Measurements from ENCODE around the gene CCL19.

Gene CCL19

GRCh38 chr9:34659592-34660253, 31.4 kb downstream of the CCL19 start:
- no peaks in the 10 kb centered on the region for H3K27me3 ChIP-seq
- no peak overlapping the region for H3K9ac ChIP-seq
- no peaks in the 10 kb centered on the region for H3K9me3 ChIP-seq (replicated peaks in 1 of 11)
- H3K36me3 ChIP-seq, result peaks cover 0 to 11% (median 0%) of the 10 kb centered on the region in 11 experiments; a peak in 4 of 22 replicates
- H3K27ac ChIP-seq, result no peak overlapping the region
- H3K4me1 ChIP-seq, result peaks cover 4 to 9% (median 5%) of the 10 kb centered on the region in 10 experiments
- no peak overlapping the region for H3K4me3 ChIP-seq
- H3K4me2 ChIP-seq, result no peak overlapping the region
- H4K20me1 ChIP-seq, result 0 out of 22 replicates have a peak, but pooled peaks cover 0 to 5% (median 0%) of the 10 kb centered on the region in 11 experiments
- no peak for TF ChIP-seq Cebpa-rat (IDR thresholded peaks at IDR 0.05)

DNA sequence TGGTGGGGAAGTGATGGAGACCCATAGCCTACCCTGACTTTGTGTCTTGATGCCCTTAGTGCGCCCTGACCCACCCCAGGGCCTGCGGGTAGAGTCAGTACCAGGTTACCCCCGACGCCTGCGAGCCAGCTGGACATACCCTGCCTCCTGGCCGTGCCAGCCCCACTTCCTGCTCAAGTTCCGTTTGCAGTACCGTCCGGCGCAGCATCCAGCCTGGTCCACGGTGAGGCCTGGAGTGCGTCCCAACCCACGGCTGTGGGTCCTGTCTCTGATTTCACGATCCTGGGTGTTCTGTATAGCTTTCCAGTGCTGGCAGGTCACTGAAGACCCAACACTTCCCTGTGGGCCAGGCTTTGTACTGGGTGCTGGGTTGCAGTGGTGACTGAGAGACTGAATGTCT, 32.6 kb downstream of the CCL19 start:
- Histone ChIP-seq H3K4me2 (no peak overlapping the region), H3K4me1 (peaks cover under 1 to 1% (median 1%) of the 10 kb centered on the region in 10 experiments; a peak in 18 of 20 replicates), H4K20me1 (0 out of 22 replicates have a peak, but pooled peaks cover 0 to 5% (median 0%) of the 10 kb centered on the region in 11 experiments), H3K36me3 (peaks cover 0 to 11% (median 0%) of the 10 kb centered on the region in 11 experiments; a peak in 4 of 22 replicates), H3K4me3 (no peak overlapping the region), H3K27ac (no peak overlapping the region), H3K9ac (no peak overlapping the region), H3K27me3 (no peaks in the 10 kb centered on the region), H3K9me3 (replicated peaks in 1 of 11) (no peaks in the 10 kb centered on the region)
- no peak for TF ChIP-seq Cebpa-rat (IDR thresholded peaks at IDR 0.05)

DNA sequence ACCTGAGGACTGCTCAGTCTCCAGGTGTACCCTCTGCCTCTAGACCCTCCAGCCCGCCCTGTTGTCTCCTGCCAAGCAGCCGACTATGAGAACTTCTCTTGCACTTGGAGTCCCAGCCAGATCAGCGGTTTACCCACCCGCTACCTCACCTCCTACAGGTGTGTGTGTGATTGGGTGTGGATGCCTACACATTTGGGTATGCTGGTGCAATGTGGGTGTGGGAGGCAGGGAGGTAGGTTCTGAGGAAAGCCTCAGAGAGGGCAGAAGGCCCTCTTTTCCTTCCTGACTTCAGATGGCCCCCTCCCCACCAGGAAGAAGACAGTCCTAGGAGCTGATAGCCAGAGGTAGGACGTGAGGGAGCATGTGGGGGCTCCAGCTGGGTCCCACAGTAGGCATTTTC, 34.1 kb downstream of the CCL19 start:
- Histone ChIP-seq H3K4me2 (no peak overlapping the region), H3K4me1 (peaks cover 9 to 16% (median 13%) of the 10 kb centered on the region in 10 experiments), H3K27me3 (no peaks in the 10 kb centered on the region), H3K36me3 (peaks cover 0 to 11% (median 0%) of the 10 kb centered on the region in 11 experiments; a peak in 4 of 22 replicates), H3K27ac (no peak overlapping the region), H3K9ac (no peak overlapping the region), H4K20me1 (peaks cover 0 to 5% (median 0%) of the 10 kb centered on the region in 11 experiments; a peak in 1 of 22 replicates), H3K9me3 (replicated peaks in 1 of 11) (no peaks in the 10 kb centered on the region), H3K4me3 (no peak overlapping the region)
- no peak for TF ChIP-seq Cebpa-rat (IDR thresholded peaks at IDR 0.05)

GRCh38 chr9:34655394-34655793, 35.7 kb downstream of the CCL19 start:
- no peaks in the 10 kb centered on the region for H3K9me3 ChIP-seq (replicated peaks in 1 of 11)
- H3K36me3 ChIP-seq, result peaks cover 7 to 23% (median 9%) of the 10 kb centered on the region in 11 experiments; a peak in 18 of 22 replicates
- H3K9ac ChIP-seq, result no peak overlapping the region
- H3K4me1 ChIP-seq, result peaks cover 9 to 19% (median 14%) of the 10 kb centered on the region in 10 experiments
- H4K20me1 ChIP-seq, result peaks cover 0 to 6% (median 0%) of the 10 kb centered on the region in 11 experiments; a peak in 1 of 22 replicates
- H3K4me3 ChIP-seq, result no peak overlapping the region
- H3K27me3 ChIP-seq, result no peaks in the 10 kb centered on the region
- no peak for TF ChIP-seq Cebpa-rat (IDR thresholded peaks at IDR 0.05)
- no peak overlapping the region for H3K27ac ChIP-seq
- H3K4me2 ChIP-seq, result no peak overlapping the region

DNA sequence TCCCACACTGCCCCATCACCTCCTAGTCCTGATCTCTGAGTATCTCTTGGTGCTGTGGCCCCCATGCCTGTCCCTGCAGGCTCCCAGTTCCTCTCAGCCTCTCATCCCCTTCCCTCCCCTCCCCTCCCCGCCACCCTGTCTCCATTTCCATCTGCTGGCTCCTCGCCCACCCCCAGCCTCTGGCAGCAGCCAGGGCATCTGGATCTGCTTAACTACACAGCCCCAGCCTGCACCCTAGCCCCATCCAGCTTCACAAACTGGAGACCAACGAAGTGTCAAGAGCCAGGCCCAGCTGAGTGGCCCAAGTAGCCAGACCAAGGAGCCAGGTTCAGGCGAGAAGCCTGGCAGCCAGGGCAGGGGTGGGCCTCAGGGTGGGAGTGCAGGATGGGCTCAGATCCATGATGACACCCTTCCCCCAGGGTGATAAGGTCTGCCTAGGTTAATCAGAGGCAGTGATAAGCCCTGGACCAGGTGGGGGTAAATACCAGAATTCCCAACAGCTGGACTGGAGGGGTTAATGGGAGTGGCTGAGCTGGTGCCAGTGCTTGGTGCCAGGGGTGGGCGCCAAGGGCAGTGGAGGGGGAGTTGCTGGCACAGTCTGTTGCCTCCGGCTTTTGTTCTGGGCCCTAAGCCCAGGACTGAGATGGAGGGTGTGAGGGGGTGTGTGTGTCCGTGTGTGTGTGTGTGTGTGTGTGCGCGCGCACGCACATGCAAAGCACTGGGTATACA, 36.6 kb downstream of the CCL19 start:
- H3K36me3 ChIP-seq, result peaks cover 14 to 25% (median 17%) of the 10 kb centered on the region in 11 experiments
- no peak overlapping the region for H3K4me3 ChIP-seq
- peaks cover 0 to 6% (median 0%) of the 10 kb centered on the region in 11 experiments; a peak in 2 of 22 replicates for H4K20me1 ChIP-seq
- no peaks in the 10 kb centered on the region for H3K9me3 ChIP-seq (replicated peaks in 1 of 11)
- H3K27ac ChIP-seq, result no peak overlapping the region
- H3K4me1 ChIP-seq, result peaks cover 9 to 20% (median 14%) of the 10 kb centered on the region in 10 experiments
- no peak for TF ChIP-seq Cebpa-rat (IDR thresholded peaks at IDR 0.05)
- no peak overlapping the region for H3K4me2 ChIP-seq
- no peak overlapping the region for H3K9ac ChIP-seq
- no peaks in the 10 kb centered on the region for H3K27me3 ChIP-seq

DNA sequence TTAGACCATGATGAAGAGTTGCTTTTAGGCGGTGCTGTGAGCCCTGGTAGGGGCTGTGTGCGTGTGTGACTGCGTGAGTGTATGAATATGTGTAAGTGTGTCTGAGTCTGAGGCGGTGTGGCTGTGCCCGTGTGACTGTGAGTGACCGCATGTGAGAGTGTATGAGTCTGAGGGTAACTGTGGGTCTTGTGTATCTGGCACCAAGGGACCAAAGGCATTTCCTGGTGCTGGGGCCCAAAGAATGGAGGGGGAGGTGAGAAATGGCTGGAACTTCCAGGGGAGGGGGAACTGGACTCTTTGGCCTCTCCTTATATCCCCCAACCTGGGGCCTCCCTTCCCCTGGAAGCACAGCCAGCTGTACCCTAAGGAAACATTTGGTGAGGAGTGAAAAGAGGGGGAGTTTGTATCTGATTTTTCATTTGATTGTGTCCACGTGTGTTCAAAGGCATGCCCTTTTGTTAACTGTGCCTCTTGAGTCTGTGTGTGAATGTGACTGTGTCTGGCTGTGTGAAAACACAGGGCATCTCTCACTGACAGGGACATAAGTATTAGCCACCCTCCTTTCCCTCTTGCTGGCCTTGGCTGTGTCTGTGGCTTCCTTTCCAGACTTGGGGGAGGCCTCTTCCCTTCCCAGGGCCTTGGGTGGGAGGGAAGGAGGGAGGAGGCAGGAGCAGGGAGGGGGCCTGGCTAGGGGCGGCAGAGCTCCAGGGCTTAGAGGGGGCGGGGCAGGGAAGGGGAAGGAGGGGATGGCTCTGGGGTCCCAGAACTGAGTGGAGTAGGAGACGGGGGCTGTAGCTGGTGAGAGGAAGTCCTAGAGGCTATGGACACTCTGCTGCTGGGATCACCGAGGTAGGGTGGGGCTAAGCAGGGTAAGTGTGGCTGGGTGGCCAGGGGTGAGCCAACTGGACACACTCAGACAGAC, 37.7 kb downstream of the CCL19 start:
- peaks cover 14 to 31% (median 21%) of the 10 kb centered on the region in 10 experiments for H3K4me1 ChIP-seq
- peak overlapping the region in 4 of 11 experiments; percentile 10 to 31 (median 17); a peak in 4 of 22 replicates for H3K9ac ChIP-seq
- no peaks in the 10 kb centered on the region for H3K27me3 ChIP-seq
- H4K20me1 ChIP-seq, result peaks cover 0 to 6% (median 0%) of the 10 kb centered on the region in 11 experiments; a peak in 4 of 22 replicates
- peak overlapping the region in 1 of 11 experiments; percentile 20; a peak in 1 of 22 replicates for H3K27ac ChIP-seq
- peaks cover 25 to 35% (median 28%) of the 10 kb centered on the region in 11 experiments for H3K36me3 ChIP-seq
- no peak for TF ChIP-seq Cebpa-rat (IDR thresholded peaks at IDR 0.05)
- no peak overlapping the region for H3K4me3 ChIP-seq
- peak overlapping the region in 10 of 11 experiments; percentile 8 to 42 (median 26); a peak in 9 of 22 replicates for H3K4me2 ChIP-seq
- no peaks in the 10 kb centered on the region for H3K9me3 ChIP-seq (replicated peaks in 1 of 11)

DNA sequence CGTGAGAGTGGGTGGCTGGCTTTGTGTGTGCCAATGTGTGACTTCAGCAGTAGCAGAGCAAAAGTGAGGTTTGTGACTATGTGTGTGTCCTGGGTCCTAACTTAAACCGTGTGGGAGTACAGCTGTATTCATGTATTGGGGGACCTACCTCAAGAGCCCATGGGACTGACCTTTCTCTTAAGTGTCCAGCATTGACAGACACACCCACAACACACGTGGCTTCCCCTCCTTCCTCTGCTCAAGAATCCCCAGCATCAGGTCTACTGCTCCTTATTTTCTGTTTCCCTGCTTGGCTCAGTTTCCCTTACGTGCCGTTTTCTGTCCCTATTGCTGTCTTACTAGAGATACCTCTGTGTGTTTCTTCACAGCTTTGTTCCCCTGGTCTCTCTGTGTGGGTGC, 38.5 kb downstream of the CCL19 start:
- Histone ChIP-seq H3K27ac (0 out of 22 replicates have a peak overlapping the region, but pooled peaks of 1 of the 11 experiments have one; percentile 20), H3K4me2 (peak overlapping the region in 8 of 11 experiments; percentile 9 to 42 (median 28); a peak in 6 of 22 replicates), H3K27me3 (no peaks in the 10 kb centered on the region), H3K4me1 (peaks cover 22 to 39% (median 29%) of the 10 kb centered on the region in 10 experiments), H3K36me3 (peaks cover 29 to 40% (median 34%) of the 10 kb centered on the region in 11 experiments), H3K4me3 (no peak overlapping the region), H3K9me3 (replicated peaks in 1 of 11) (no peaks in the 10 kb centered on the region), H4K20me1 (peaks cover 0 to 13% (median 6%) of the 10 kb centered on the region in 11 experiments; a peak in 11 of 22 replicates), H3K9ac (no peak overlapping the region; a peak in 1 of 22 replicates)
- no peak for TF ChIP-seq Cebpa-rat (IDR thresholded peaks at IDR 0.05)

Data from BLaER1 treated with 17β-estradiol and CSF1 and Interleukin-3, amounts not matched to agents 10 nM and 100 nM (cell line).